ENCODE measurements around the gene FERMT3. TPM values are rescaled to one million over a fixed set of nuclear protein-coding genes. Genes with fewer than 3 reads are reported as not detected.

The FERMT3 gene
- total RNA-seq, 1 donor from 2014 or later: 0.53 TPM

- H3K36me3 ChIP-seq (ENCODE audit: control insufficient read depth, insufficient read depth, low read length): peaks cover 65% of the 10 kb centered on the region
- FAIRE-seq: no peak
- DNase-seq (ENCODE audit: low read depth): no peak
- no peaks in the 10 kb centered on the region for H3K27me3 ChIP-seq (ENCODE audit: control insufficient read depth, insufficient read depth, low read length)
- no peak for TF ChIP-seq CTCF (IDR thresholded peaks at IDR 0.05; ENCODE audit: insufficient read depth, low read length, severe bottlenecking)
- H3K4me3 ChIP-seq (ENCODE audit: low read depth, low read length): no peak overlapping the region
Observed at GRCh38 chr11:64260147-64260708, 53.7 kb downstream of the FERMT3 start.

- DNase-seq (ENCODE audit: low read depth): no peak
- Histone ChIP-seq H3K27me3 (ENCODE audit: control insufficient read depth, insufficient read depth, low read length) (no peaks in the 10 kb centered on the region), H3K36me3 (ENCODE audit: control insufficient read depth, insufficient read depth, low read length) (peaks cover 62% of the 10 kb centered on the region), H3K4me3 (ENCODE audit: low read depth, low read length) (no peak overlapping the region)
- no peak for TF ChIP-seq CTCF (IDR thresholded peaks at IDR 0.05; ENCODE audit: insufficient read depth, low read length, severe bottlenecking)
- FAIRE-seq: no peak
Observed at GRCh38 chr11:64261556-64262080, 55.1 kb downstream of the FERMT3 start.

DNA sequence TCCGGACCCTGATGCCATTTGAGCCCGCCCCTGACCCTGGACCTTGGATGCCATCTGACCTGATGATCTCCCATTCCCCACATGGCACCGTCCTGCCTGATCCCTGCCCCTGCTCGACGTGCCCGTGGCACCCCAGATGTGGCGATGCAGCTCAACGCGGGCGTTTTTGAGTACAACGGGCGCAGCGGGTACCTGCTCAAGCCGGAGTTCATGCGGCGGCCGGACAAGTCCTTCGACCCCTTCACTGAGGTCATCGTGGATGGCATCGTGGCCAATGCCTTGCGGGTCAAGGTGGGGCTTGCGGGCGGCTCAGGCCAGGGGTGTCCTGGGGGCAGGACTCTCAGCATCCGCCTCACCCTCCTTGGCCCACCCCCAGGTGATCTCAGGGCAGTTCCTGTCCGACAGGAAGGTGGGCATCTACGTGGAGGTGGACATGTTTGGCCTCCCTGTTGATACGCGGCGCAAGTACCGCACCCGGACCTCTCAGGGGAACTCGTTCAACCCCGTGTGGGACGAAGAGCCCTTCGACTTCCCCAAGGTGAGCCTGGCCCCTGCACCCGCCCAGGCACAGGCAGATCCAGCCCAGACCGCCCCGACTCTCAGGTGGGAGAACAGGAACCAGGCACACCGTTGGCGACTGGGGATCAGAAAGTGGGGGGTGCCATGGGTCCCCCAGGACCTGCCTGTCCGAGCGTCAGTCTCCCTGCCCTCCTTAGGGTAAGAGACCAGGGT is 55.9 kb downstream of the FERMT3 start:
- no peak overlapping the region for H3K4me3 ChIP-seq (ENCODE audit: low read depth, low read length)
- H3K36me3 ChIP-seq (ENCODE audit: control insufficient read depth, insufficient read depth, low read length): peaks cover 61% of the 10 kb centered on the region
- DNase-seq (ENCODE audit: low read depth): no peak
- no peak for TF ChIP-seq CTCF (IDR thresholded peaks at IDR 0.05; ENCODE audit: insufficient read depth, low read length, severe bottlenecking)
- no peaks in the 10 kb centered on the region for H3K27me3 ChIP-seq (ENCODE audit: control insufficient read depth, insufficient read depth, low read length)
- FAIRE-seq: no peak

DNA sequence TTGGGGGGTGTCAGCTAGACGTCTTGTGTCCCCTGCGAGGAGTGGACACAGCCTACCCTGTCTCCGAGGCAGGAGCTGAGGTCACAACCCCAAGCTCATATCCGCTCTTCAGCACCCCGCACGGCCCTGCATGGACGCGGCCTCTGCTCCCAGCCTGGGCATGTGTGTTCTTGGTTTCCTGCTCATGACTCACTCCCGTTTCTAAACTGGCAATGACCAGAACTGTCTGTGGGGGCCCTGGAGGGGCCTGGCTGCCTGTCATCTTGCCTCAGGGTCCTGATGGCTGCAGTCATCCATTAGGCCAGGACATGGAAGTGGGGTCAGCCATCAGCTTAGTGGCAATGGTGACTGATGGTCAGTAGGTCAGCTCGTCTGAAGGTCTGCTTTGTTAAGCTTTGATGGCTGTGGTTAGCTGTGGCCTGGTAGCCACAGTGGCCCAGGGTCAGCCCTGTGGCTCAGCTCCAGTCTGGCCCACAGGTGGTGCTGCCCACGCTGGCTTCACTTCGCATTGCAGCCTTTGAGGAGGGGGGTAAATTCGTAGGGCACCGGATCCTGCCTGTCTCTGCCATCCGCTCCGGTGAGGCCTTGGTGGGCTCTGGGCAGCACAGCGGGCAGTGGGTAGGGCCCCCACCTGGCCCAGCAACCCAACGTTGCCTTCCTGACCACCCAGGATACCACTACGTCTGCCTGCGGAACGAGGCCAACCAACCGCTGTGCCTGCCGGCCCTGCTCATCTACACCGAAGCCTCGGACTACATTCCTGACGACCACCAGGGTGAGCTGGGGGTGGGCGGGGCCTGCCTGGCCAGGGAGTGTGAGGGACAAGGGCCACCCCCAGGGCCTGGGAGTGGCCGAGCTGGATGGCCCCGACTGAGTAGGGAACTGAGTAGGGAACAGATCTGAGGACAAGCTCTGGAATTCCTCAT is 56.8 kb downstream of the FERMT3 start:
- Histone ChIP-seq H3K36me3 (ENCODE audit: control insufficient read depth, insufficient read depth, low read length) (peaks cover 59% of the 10 kb centered on the region), H3K27me3 (ENCODE audit: control insufficient read depth, insufficient read depth, low read length) (no peaks in the 10 kb centered on the region), H3K4me3 (ENCODE audit: low read depth, low read length) (no peak overlapping the region)
- FAIRE-seq (no peak), DNase-seq (ENCODE audit: low read depth) (peak; percentile 62)
- no peak for TF ChIP-seq CTCF (IDR thresholded peaks at IDR 0.05; ENCODE audit: insufficient read depth, low read length, severe bottlenecking)

DNA sequence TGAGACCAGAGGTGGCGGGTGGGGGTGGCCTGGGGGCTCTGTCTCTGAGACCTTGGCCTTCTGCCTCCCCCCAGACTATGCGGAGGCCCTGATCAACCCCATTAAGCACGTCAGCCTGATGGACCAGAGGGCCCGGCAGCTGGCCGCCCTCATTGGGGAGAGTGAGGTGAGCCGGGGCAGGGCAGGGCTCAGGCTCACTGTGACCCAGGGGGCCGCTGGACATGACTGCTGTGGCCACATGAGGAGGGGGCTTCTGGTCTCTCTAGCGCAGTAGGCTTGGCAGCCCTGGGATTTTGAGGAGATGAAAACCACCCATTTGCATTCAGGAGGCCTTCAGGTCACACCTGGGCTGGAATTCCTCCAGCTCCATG is 57.4 kb downstream of the FERMT3 start:
- Histone ChIP-seq H3K27me3 (ENCODE audit: control insufficient read depth, insufficient read depth, low read length) (no peaks in the 10 kb centered on the region), H3K36me3 (ENCODE audit: control insufficient read depth, insufficient read depth, low read length) (peaks cover 56% of the 10 kb centered on the region), H3K4me3 (ENCODE audit: low read depth, low read length) (no peak overlapping the region)
- no peak for TF ChIP-seq CTCF (IDR thresholded peaks at IDR 0.05; ENCODE audit: insufficient read depth, low read length, severe bottlenecking)
- FAIRE-seq: no peak
- no peak for DNase-seq (ENCODE audit: low read depth)
